ENCODE measurements around the gene ABCG5. TPM values are rescaled to one million over a fixed set of nuclear protein-coding genes. Genes with fewer than 3 reads are reported as not detected.
A peak's percentile ranks its signal among the peaks of the same experiment; 100 is the strongest.

ABCG5 gene
- total RNA-seq, 4 donors from 2014 or later = not detected

DNA sequence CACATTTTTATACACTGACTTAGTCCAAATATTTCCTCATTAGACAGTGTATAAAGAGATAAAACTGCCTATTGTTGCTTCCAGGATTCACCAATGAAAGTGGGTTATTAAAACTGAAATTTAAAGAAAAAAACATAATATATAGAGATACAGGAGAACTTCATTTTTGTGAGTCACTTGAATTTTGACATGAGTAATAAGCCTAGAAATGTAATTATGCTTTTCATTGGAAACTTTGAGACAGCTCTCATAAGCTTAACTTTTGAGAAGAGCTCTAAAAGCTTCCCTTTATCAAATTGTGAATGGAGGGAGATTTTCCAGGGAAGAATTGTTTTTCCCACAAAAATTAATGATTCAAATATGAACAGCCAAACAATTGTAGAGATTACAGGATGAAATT is 50.7 kb downstream of the ABCG5 start:
- TF ChIP-seq EP300 (IDR thresholded peaks at IDR 0.05) (no peak), POLR2AphosphoS5 (IDR thresholded peaks at IDR 0.05) (no peak), POLR2A (IDR thresholded peaks at IDR 0.05) (no peak), CTCF (IDR thresholded peaks at IDR 0.05) (no peak)
- H3K4me1 ChIP-seq = peaks cover 2% of the 10 kb centered on the region
- H3K27ac ChIP-seq = no peak overlapping the region
- H3K27me3 ChIP-seq = no peaks in the 10 kb centered on the region
- no peak for DNase-seq (ENCODE audit: low spot score in 2 of 2)
- H3K9me3 ChIP-seq = no peaks in the 10 kb centered on the region
- no peak overlapping the region for H3K4me3 ChIP-seq
- H3K36me3 ChIP-seq = peaks cover 39% of the 10 kb centered on the region

DNA sequence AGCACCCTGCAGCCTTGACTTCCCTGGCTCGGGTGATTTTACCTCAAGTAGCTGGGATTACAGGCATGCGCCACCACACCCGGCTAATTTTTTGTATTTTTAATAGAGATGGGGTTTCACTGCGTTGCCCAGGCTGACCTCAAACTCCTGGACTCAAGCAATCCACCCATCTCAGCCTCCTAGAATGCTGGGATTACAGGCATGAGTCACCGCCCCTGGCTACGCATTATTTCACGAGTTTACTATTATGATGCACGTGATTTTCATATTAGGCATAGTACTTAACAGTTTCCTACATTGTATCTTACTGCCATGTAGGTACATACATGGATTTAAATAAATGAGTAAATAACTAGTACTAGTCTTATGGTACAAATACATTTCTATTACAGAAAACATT is 60.4 kb downstream of the ABCG5 start:
- Histone ChIP-seq H3K36me3 (peaks cover 23% of the 10 kb centered on the region), H3K4me3 (no peak overlapping the region), H3K27ac (no peak overlapping the region), H3K9me3 (no peaks in the 10 kb centered on the region), H3K4me1 (peaks cover 8% of the 10 kb centered on the region), H3K27me3 (no peaks in the 10 kb centered on the region)
- TF ChIP-seq POLR2A (IDR thresholded peaks at IDR 0.05) (no peak), CTCF (IDR thresholded peaks at IDR 0.05) (no peak), EP300 (IDR thresholded peaks at IDR 0.05) (no peak), POLR2AphosphoS5 (IDR thresholded peaks at IDR 0.05) (no peak)
- no peak for DNase-seq (ENCODE audit: low spot score in 2 of 2)
- 92% methylated on average over 8 of the region's 8 CpGs for WGBS

- Histone ChIP-seq H3K9me3 (no peaks in the 10 kb centered on the region), H3K4me3 (no peak overlapping the region), H3K36me3 (peaks cover 23% of the 10 kb centered on the region), H3K4me1 (peaks cover 8% of the 10 kb centered on the region), H3K27me3 (no peaks in the 10 kb centered on the region), H3K27ac (no peak overlapping the region)
- WGBS = 98% methylated on average over 8 of the region's 8 CpGs
- no peak for DNase-seq (ENCODE audit: low spot score in 2 of 2)
- TF ChIP-seq POLR2A (IDR thresholded peaks at IDR 0.05) (no peak), POLR2AphosphoS5 (IDR thresholded peaks at IDR 0.05) (no peak), EP300 (IDR thresholded peaks at IDR 0.05) (no peak), CTCF (IDR thresholded peaks at IDR 0.05) (no peak)
These were observed 61.2 kb downstream of the ABCG5 start for GRCh38 chr2:43777306-43777926.

DNA sequence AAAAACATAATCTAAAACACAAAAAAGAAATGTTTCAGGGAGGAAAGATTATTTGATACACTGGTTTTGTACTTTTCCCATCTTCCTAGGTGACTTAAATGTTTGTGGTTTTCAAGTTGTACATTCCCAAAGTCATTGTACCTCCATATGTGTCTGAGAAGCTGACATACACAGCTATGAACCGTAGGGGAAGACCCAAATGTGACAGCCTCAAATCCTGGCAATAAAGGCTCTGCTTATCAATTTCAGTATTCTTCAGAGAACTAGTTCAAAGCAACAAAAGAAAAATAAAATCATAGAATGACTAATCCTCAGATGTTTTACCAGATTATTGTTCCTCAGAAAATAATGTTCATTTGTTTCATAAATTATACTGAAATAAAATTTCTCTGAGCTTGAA is 62.3 kb downstream of the ABCG5 start:
- WGBS = 87% methylated on average over 1 of the region's 1 CpG
- Histone ChIP-seq H3K4me3 (no peak overlapping the region), H3K9me3 (no peaks in the 10 kb centered on the region), H3K27ac (no peak overlapping the region), H3K4me1 (peaks cover 8% of the 10 kb centered on the region), H3K27me3 (no peaks in the 10 kb centered on the region), H3K36me3 (peaks cover 23% of the 10 kb centered on the region)
- no peak for DNase-seq (ENCODE audit: low spot score in 2 of 2)
- TF ChIP-seq CTCF (IDR thresholded peaks at IDR 0.05) (no peak), POLR2AphosphoS5 (IDR thresholded peaks at IDR 0.05) (no peak), EP300 (IDR thresholded peaks at IDR 0.05) (no peak), POLR2A (IDR thresholded peaks at IDR 0.05) (no peak)

DNA sequence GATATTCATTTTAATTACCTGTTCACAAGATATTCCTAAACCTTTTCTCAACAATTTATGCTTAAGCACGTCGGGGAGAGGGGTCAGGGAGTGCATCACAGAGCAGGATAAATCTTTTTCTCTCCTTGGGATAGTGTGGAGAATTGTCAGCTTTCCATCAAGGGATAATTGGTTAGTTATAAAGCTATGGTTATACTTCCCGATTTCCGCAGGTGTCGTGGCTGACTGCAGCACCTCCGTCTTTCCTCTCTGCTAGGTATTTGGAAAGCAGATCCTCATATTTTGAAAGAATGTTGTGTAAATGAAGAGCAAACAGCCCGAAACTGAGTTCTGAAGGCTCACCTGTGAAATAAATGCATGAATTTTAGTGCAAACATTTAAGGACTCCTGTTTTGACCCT is 64.0 kb downstream of the ABCG5 start:
- TF ChIP-seq POLR2A (IDR thresholded peaks at IDR 0.05) (no peak), CTCF (IDR thresholded peaks at IDR 0.05) (no peak), EP300 (IDR thresholded peaks at IDR 0.05) (no peak), POLR2AphosphoS5 (IDR thresholded peaks at IDR 0.05) (no peak)

More for the DNA sequence above, 64.0 kb downstream of the ABCG5 start:
- peaks cover 23% of the 10 kb centered on the region for H3K36me3 ChIP-seq
- H3K4me3 ChIP-seq = peak overlapping the region; percentile 85
- no peaks in the 10 kb centered on the region for H3K9me3 ChIP-seq
- H3K4me1 ChIP-seq = peaks cover 8% of the 10 kb centered on the region
- peak overlapping the region; percentile 89 for H3K27ac ChIP-seq
- 24% methylated on average over 7 of the region's 7 CpGs for WGBS
- H3K27me3 ChIP-seq = no peaks in the 10 kb centered on the region
- DNase-seq (ENCODE audit: low spot score in 2 of 2) = no peak

All from suprapubic skin (tissue), 4 donors.